A204.1 (cell line): ENCODE data around the gene PCYT2.

Experiments used
- FAIRE-seq: peaks from 2 replicates; lab custom pipeline; 2012; peaks lifted over from hg19 to GRCh38; lab: Jason Lieb, UNC

PCYT2 gene

DNA sequence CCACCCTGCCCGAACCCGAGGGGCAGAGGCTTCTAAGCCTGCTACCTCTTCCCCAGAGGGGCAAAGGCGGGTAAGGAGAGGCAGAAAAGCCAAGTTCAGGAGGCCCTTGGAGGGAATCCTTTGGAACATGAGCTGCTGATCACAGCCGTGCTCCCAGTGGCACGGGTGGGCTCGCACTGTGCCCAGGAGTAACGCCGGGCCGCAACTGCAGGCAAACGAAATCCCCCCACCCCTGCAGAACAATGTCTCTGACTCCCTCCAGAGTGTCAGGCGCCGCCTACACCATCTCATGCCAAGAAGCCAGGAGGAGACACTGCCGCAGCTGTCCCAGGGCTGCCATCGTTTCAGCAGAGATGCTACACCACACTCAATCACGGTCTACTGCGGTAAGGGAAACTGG is 59.8 kb downstream of the PCYT2 start:
- no peak for FAIRE-seq
